GM21423 (cell line): ENCODE data around the gene PLBD2.

Experiments
- ATAC-seq: cut with Tn5 transposase; IDR thresholded peaks from one replicate; pipeline ENCODE4 v1.9.1; 2021; ENCODE audit warnings: mild to moderate bottlenecking, moderate library complexity; ENCODE audit not compliant: unreplicated experiment

The PLBD2 gene

GRCh38 chr12:113368331-113368730 is 9.9 kb downstream of the PLBD2 start:
- ATAC-seq, result no peak

- no peak for ATAC-seq
Observed at GRCh38 chr12:113369391-113369985, 11.1 kb downstream of the PLBD2 start.

- no peak for ATAC-seq
Observed at GRCh38 chr12:113370923-113371682, 12.7 kb downstream of the PLBD2 start.

- ATAC-seq, result no peak
Observed at GRCh38 chr12:113371808-113372207, 13.4 kb downstream of the PLBD2 start.

GRCh38 chr12:113372371-113372770 is 14.0 kb downstream of the PLBD2 start:
- no peak for ATAC-seq

- ATAC-seq, result no peak
Observed at GRCh38 chr12:113373440-113373839, 15.1 kb downstream of the PLBD2 start.

- ATAC-seq, result no peak
Observed at GRCh38 chr12:113373969-113374368, 15.6 kb downstream of the PLBD2 start.

- no peak for ATAC-seq
Observed at GRCh38 chr12:113374823-113375428, 16.5 kb downstream of the PLBD2 start.

GRCh38 chr12:113378291-113378690 is 19.9 kb downstream of the PLBD2 start:
- ATAC-seq, result no peak

GRCh38 chr12:113381220-113381619 is 22.8 kb downstream of the PLBD2 start:
- no peak for ATAC-seq

GRCh38 chr12:113382206-113382605 is 23.8 kb downstream of the PLBD2 start:
- ATAC-seq, result no peak

- no peak for ATAC-seq
Observed at GRCh38 chr12:113384778-113385177, 26.4 kb downstream of the PLBD2 start.

- no peak for ATAC-seq
Observed at GRCh38 chr12:113385282-113385882, 27.0 kb downstream of the PLBD2 start.

GRCh38 chr12:113386866-113387566 is 28.6 kb downstream of the PLBD2 start:
- ATAC-seq, result no peak

GRCh38 chr12:113387631-113388030 is 29.2 kb downstream of the PLBD2 start:
- no peak for ATAC-seq

- ATAC-seq, result no peak
Observed at GRCh38 chr12:113388351-113388750, 30.0 kb downstream of the PLBD2 start.

- ATAC-seq, result no peak
Observed at GRCh38 chr12:113390064-113391043, 32.0 kb downstream of the PLBD2 start.

- no peak for ATAC-seq
Observed at GRCh38 chr12:113391145-113391544, 32.8 kb downstream of the PLBD2 start.

GRCh38 chr12:113391650-113392337 is 33.4 kb downstream of the PLBD2 start:
- ATAC-seq, result no peak
